HG02981 (cell line): ENCODE data around the gene TCF25.
A peak's percentile ranks its signal among the peaks of the same experiment; 100 is the strongest.

ENCODE experiments used
- ATAC-seq: cut with Tn5 transposase; IDR thresholded peaks from one replicate; pipeline ENCODE4 v1.9.1; 2021; ENCODE audit warnings: mild to moderate bottlenecking, moderate library complexity; ENCODE audit not compliant: unreplicated experiment

Gene TCF25

DNA sequence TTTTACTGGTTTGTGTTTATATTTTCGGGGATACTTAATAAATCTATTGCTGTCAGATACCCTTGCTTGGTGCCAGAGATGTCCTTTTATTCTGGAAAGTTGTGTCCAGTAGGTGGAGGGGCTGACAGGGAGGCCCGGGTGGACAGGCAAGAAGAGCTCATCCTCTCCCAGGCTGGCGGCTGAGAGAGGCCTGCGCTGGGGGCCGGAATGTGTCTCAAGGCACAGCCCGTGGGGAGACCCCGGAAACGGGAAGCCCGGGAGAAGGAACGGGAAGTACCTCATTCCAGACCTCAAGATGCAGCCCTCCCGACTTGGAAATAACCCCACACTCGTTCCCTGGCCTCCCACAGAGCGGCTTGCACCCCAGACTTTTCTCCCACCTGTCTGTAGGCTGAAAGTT is 62.6 kb downstream of the TCF25 start:
- no peak for ATAC-seq

DNA sequence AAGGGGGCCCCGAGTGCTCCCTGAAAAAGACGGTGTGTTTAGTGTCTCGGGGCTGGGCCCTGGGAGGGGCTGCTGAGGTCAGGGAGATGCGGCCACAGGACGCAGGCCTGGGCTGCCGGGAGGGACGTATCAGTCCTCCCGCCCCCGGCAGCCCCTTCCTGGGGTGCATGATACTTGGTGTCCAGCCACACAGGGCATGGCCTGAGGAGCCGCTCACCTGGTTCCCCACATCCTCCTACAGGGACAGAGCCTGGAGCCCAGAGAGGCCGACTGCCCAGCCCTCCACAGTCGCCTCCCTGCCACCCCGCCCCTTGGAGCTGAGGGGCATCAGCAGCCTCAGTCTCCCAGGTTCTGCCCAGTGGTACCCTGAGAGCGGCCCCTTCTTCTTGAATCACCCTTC is 63.1 kb downstream of the TCF25 start:
- no peak for ATAC-seq

DNA sequence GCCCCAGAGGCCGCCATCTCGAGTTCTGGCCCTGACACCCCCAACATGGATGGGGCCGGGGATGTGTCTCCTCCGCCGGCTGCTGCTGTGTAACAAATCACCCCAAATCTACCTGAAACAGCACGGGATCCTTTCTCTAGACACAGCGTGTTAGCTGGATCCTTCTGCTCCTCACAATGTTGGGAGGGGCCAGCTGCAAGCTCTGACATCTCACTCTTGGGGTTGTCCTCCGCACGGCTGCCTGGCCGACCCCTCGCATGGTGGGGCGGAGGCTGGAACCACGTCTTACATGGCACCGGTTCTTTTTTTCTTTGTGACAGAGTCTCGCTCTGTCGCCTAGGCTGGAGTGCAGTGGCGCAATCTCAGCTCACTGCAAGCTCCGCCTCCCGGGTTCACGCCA is 63.6 kb downstream of the TCF25 start:
- no peak for ATAC-seq

DNA sequence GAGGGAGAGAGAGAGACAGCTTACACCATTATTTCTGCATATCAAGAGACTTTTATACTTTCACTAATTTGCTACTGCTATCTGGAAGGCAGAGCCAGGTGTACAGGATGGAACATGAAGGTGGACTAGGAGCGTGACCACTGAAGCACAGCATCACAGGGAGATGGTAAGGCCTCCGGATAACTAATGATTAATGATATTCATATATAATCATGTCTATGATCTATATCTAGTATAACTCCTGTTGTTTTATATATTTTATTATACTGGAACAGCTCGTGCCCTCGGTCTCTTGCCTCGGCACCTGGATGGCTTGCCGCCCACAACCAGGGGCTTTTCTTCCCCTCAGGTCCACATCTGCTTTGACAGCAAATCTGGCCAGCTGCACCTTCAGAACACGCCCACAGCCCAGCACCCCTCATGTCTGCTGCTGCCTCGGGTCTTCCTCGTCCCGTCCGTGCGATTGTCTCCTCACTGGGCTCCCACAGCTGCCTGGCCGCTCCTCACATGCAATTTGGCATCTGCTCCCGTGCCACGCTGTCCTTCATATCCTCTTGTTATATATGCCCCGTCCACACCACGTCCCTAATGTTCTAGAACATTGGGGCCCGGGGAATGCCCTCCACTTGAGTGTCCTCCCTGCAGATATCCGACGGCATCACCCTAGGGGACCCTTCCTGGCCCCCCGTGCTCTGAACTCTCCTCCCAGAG is 64.9 kb downstream of the TCF25 start:
- ATAC-seq = no peak

DNA sequence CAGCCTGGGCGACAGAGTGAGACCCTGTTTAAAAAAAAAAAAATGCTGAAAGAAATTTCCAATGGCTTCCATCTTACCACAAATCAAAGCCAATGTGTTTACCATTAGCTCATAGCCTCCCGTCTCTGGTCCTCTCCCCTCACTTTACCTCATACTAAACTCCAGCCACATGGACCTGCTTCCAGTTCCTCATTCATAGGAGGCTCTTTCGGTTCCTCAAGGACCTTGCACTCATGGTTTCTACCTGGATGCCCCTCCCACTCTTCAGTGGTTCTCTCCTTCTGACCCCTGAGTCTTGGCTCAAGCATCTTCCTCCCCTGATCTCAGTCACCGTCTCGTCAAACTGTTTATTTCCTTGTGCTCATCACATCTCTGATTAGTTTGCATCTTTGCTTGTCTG is 71.4 kb downstream of the TCF25 start:
- ATAC-seq = peak; percentile 36

DNA sequence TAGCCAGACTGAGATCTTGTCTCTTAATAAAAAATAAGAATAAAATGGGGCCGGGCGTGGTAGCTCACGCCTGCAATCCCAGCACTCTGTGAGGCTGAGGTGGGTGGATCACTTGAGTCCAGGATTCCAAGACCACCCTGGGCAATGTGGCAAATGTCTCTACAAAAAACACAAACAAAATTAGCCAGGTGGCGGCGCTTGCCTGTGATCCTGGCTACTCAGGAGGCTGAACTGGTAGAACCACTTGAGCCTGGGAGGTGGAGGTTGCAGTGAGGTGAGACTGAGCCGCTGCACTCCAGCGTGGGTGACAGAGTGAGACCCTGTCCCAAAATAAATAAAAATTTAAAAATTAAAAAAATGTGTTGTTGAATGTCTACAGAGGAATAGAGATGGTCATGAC is 72.3 kb downstream of the TCF25 start:
- ATAC-seq = no peak

DNA sequence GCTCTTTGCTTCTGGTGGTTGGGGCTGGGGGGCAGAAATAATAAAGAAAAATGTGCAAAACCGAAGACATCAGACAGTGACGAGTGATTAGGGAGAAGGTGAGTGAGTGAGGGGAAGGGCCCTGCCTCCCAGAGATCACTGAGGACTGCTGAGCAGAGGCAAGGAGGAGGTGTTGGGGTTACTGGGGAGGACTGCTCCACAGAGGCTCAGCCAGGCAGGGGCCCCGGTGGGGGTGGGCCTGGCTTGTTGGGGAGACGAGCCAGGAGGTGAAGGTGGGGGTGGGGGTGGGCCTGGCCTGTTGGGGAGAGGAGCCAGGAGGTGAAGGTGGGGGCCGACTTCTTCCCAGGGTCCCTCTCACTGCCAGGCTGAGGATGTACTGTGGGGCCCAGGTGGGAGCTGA is 73.1 kb downstream of the TCF25 start:
- no peak for ATAC-seq

DNA sequence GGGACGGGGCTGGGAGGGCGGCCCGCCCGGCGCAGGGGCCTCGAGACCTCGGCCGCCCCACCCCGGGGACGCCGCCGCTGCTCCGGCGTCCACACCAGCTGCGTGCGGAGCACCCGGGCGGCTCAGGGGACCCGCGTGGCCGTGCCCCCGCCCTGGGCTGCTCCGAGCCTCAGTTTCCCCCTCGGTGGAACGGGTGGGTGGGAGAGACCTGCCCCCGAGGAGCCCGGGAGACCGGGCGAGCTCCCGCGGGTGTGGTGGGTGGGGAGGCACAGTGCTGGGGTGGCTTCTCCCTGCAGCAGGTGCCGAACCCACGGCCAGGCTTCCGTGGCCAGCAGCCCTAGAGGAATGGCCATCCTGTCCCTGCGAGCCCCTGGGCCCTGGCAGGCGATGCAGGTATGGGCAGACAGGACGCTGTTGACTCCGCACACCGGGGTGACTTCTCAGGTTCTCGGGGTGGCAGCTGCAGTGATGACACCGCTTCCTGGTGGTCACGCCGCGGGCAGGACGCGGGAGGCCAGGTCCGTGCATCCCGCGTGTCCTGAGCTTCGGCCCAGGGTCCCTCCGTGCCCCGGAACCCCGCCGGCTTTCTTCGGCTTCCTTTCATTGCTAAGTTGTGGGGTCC is 75.8 kb downstream of the TCF25 start:
- ATAC-seq = no peak

DNA sequence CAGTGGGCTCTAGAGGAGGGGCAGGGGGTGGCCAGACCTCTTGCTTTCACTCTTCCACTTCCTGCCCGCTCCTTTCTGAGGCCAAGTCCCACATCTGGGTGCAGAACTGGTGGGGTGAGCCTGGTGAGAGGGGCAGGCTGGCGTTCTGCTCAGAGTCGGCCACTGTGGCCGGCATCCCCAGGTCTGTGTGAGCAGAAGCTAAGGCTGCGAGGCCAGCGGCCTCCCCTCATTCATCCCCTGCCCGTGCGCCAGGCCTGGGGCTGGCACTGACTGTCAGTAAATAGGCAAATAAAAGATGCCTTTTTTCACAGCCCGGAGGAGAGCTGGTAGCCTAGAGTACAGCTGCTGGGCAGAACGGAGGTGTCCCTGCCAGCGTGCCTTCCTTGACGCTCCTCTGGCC is 76.4 kb downstream of the TCF25 start:
- no peak for ATAC-seq

DNA sequence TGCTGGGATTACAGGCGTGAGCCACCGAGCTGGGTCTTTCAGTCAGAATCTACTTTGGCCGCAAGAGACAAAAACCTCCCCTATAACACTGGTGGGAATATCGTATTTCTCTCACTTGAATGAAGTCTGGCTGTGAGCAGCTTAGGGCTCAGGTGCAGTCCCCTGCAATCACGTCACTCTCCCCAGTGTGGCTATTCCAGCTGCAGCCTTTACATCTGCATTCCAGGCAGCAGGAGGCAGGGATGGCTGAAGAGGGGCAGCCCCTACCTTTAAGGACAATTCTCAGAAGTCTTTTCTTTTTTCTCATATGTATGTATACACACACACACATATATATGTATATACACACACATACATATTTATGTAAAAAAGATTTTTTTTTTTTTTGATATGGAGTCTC is 78.1 kb downstream of the TCF25 start:
- ATAC-seq = no peak

DNA sequence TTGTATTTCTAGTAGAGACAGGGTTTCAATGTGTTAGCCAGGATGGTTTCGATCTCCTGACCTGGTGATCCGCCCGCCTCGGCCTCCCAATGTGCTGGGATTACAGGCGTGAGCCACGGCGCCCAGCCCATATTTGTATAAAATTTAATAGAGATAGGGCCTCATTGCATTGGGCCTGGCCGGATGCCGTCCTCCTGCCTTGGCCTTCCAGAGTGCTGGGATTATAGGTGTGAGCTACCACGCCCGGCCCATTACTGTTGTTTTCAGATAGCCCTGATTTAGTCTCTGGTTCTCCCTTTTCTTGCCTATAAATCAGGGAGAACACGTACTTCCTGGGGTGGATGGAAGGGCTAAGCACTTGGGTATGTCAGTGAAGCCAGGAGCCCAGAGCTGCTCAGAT is 78.7 kb downstream of the TCF25 start:
- no peak for ATAC-seq

DNA sequence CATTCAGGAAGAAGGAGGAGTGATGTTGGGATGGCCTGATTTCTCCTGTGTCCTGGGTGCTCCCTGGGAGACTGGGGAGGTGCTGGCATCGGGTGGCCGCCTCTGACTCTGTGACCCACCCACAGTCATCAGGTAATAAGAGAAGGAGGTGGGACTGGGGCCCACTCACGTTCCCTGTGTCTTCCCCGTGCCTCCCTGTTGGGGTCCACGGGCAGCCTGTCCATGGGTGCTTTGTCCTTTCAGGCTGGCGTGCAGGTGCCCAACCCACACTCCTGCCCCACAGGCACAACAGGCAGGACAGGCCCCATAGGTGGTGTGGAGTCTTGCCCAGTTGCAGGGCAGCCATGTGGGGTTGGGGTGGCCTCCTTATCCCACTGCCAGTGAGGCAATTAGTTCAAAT is 79.2 kb downstream of the TCF25 start:
- no peak for ATAC-seq

DNA sequence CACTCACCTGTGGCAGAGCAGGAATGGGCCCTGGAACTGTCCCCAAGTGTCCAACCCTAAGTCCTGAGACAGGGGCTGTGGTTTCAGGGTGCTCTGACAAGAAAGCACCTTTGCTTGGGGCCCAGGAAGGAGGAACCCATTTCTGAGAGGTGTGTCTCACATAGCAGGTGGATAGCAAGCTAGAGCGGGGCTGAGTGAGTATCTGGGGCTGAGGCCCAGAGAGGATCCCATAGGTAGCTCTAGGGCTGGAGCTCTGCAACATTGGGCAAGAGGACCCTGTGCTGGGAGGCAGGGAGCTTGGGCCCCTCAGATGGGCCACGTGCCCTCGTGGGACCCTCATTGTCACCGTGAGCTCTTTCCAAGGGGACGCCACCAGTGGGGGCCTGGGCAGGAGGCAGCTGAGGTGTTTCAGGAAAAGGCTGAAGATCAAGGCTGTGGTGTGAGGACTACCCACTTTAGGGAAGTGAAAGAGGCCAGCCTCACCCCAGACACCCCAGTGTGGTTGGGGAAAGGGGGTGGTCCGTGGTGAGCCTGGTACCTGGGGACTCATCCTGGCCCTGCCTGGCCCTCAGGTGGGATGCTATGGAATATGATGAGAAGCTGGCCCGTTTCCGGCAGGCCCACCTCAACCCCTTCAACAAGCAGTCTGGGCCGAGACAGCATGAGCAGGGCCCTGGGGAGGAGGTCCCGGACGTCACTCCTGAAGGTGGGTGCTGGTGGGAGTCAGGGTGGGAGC is 80.4 kb downstream of the TCF25 start:
- peak; percentile 56 for ATAC-seq

DNA sequence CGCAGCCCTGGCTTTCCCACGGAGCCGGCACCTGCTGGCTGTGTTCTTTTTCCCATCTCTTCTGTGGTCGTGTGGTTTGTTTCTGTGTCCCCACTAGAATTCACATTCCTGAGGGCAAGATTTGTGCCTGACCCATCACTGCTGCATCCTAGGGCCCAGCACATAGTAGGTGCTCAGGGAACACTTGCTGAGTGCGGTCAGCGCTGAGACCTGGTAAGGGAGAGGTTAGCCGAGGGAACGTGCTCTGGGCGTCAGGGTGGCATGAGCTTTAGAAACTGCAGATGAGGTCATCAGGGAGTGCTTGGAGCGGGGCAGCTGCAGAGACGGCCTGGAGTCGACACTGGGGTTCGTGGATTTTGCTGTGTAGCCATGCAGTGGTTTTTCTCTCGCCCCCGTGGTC is 81.1 kb downstream of the TCF25 start:
- no peak for ATAC-seq

DNA sequence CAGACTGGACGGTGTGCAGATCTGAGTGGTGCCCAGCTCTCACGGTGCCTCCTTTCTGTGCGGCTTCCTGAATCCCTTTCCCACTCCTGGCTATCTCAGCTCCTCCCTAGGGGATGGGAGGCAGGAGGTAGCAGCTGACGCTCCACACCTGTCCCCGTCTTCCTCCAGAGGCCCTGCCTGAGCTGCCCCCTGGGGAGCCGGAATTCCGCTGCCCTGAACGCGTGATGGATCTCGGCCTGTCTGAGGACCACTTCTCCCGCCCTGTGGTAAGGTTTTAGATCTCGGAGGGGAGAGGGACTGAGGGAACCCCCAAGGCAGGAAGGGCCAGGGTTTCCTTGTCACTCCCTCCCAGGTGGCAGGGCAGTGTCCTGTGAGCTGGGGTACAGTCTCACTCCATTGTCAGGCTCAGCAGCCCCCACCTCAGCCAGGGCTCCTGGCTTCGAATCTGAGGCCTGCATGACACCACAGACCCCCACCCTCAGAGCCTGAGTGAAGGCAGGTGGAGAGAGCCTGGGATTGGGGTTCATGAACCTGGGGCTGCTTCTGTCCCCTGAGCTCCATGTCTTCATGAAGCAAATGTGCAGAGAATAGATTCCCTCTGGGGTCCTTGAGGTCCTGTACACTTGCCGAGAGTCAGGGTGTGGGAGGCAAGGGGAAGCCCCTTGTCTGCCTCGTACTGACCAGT is 81.8 kb downstream of the TCF25 start:
- ATAC-seq = no peak

DNA sequence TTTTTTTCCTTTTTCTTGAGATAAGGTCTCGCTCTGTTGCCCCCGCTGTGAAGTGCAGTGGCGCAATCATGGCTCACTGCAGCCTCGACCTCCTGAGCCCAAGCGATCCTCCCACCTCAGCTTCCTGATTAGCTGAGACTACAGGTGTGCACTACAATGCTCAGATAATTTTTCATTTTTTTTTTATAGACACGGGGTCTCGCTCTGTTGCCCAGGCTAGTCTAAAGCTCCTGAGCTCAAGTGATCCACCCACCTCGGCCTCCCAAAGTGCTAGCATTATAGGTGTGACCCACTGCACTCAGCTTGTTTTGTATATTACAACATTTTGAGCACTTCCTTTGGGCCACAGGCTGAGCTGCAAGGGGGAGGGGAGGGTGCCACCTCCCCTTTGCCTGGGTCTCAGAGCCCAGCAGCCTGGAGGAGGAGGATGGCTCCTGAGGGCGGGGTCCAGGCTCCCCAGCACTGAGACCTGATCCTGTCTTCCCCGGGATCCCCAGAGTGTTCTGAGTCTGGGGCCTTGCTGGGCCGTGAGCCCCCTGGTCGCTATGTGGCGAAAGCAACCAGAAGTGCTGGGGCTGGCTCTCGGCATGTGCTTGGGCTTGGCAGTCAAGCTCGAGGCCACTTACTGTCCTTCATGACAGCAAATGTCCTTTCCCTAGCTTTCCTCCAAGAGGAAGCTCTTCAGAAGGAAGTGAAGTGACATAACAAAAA is 83.3 kb downstream of the TCF25 start:
- no peak for ATAC-seq

DNA sequence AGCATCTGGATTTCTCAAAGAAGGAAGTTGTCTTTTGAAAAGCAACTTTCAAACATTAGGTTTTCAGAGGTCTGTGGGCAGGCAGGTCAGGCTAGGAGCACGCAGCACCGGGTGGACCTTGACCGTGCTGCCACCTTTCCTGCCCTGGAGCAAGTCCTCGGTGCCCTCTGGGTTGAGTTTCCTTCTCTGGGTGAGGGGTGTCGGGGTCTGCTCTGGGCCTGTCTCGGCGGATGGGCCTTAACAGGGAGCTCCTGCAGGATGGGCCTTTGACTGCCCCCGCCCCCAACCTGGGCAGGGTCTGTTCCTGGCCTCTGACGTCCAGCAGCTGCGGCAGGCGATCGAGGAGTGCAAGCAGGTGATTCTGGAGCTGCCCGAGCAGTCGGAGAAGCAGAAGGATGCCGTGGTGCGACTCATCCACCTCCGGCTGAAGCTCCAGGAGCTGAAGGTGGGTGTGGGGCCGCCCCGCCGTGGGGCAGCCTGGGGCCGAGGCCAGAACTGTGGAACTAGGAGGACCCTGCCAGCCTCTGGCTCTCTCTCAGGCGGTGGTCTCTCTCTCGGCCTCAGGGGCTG is 83.9 kb downstream of the TCF25 start:
- ATAC-seq = no peak

DNA sequence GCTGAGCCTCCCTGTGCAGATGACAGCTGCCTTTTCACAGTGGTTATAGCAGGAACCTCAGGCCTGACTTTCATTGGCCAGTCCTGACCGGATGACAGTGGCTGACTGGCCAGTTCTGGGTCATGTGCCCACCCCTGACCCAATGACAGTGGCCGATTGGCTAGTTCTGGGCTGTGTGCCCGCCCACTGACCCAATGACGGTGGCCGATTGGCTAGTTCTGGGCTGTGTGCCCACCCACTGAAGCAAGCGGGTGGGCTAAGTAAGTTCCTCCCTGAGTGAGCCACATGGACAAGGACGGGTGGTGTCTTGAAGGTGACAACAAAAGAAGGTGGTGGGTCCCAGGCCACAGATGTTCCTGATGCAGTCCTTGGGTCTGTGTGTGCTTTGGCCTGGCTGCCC is 84.7 kb downstream of the TCF25 start:
- no peak for ATAC-seq

DNA sequence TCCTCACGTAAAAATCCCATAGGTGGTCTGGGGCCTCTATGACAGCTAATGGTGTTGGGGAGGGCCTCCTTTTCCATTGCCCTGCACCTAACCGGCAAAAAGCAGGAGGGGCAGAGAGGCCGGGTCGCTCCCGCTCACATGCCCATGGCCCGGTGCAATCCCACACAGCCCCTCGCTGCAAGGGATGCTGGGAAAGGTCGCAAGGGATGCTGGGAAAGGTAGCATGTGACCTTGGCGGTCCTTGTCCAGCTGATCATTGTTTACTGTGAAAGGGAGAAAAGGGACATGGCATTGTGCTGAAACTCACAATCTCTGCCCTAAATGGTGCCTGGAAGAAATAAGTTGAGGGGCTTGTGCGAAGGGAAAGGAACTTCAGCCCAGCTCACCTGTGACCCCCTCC is 85.2 kb downstream of the TCF25 start:
- ATAC-seq = no peak

DNA sequence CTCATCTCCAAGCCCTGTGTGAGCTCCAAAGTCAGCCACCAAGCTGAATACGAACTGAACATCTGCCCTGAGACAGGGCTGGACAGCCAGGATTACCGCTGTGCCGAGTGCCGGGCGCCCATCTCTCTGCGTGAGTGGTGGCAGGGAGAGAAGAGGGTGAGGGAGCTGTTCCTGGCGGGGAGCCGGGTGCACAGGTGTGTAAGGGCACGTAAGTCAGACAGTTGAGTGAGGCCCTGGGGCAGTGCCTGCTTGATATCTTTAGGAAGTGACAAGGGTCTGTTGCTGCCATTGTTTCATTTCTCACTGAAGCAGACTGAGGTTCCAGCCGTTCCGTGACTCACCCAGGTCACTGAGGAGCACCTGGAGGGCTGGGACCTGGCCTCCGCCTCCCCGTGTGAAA is 87.6 kb downstream of the TCF25 start:
- ATAC-seq = no peak
